Measurements from ENCODE around the gene SLC6A4.
A peak's percentile ranks its signal among the peaks of the same experiment; 100 is the strongest.

SLC6A4 gene

GRCh38 chr17:30239089-30239462 lies 3.6 kb upstream of the SLC6A4 start:
- DNase-seq (ENCODE audit: extremely low read depth, low read depth): no peak
- TF ChIP-seq, protein P1, sequence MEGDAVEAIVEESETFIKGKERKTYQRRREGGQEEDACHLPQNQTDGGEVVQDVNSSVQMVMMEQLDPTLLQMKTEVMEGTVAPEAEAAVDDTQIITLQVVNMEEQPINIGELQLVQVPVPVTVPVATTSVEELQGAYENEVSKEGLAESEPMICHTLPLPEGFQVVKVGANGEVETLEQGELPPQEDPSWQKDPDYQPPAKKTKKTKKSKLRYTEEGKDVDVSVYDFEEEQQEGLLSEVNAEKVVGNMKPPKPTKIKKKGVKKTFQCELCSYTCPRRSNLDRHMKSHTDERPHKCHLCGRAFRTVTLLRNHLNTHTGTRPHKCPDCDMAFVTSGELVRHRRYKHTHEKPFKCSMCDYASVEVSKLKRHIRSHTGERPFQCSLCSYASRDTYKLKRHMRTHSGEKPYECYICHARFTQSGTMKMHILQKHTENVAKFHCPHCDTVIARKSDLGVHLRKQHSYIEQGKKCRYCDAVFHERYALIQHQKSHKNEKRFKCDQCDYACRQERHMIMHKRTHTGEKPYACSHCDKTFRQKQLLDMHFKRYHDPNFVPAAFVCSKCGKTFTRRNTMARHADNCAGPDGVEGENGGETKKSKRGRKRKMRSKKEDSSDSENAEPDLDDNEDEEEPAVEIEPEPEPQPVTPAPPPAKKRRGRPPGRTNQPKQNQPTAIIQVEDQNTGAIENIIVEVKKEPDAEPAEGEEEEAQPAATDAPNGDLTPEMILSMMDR (IDR thresholded peaks at IDR 0.05; ENCODE audit: low read depth, low read length): no peak

GRCh38 chr17:30238387-30239088 lies 3.0 kb upstream of the SLC6A4 start:
- DNase-seq (ENCODE audit: extremely low read depth, low read depth): no peak

DNA sequence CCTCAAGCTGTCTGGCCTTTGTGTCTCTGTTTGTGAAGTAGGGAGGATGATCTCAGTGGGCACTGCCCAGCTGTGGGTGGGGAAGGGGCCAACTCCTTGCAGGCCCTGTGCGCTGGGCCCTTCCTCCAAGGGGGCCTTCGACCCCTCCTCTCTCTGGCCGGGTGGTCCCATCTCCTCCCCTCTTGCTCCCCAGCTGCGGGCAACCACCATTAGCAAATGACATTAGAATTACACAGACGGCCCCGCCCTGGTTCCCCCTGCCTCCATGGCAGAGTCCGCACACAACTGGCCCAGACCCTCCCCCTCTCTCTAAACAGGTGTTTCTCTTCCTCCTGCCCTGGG lies 2.5 kb upstream of the SLC6A4 start:
- TF ChIP-seq, protein P1 (IDR thresholded peaks at IDR 0.05; ENCODE audit: low read depth, low read length): no peak
- DNase-seq (ENCODE audit: extremely low read depth, low read depth): no peak

More at GRCh38 chr17:30238387-30239088, 3.0 kb upstream of the SLC6A4 start:
- TF ChIP-seq, protein P1 (IDR thresholded peaks at IDR 0.05; ENCODE audit: low read depth, low read length): no peak

DNA sequence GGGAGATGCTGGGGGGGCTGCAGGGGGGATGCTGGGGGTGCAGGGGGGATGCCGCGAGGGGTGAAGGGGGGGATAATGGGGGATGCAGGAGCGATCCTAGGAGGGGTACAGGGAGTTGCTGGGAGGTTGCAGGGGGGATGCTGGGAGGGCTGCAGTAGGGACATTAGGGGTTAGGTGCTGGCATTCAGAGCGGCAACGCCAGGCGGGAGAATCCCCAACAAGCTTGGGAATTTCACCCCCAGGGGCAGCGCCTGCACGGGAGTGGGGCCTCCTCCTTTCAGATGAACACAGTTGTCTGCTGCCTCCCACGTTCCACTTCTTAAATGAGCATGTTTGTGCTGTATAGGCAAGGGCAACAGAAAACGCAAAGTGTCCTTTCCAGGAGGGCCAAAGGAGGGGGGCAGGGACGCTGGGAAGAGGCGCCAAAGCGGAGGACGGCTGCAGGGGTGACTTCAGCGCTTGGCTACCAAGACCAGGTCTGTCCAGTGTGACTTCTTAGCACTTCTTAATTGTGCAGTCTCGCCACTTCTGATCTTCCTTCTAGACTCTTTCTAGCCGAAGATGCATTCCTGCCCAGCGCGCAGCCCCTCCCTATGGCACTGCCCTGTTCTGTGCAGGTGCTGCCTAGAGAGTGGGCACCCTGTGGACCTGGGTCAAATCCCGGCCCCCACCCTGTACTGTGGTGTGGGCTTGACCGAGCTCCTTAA lies 2.0 kb upstream of the SLC6A4 start:
- TF ChIP-seq, protein P1 (IDR thresholded peaks at IDR 0.05; ENCODE audit: low read depth, low read length): no peak
- DNase-seq (ENCODE audit: extremely low read depth, low read depth): no peak

DNA sequence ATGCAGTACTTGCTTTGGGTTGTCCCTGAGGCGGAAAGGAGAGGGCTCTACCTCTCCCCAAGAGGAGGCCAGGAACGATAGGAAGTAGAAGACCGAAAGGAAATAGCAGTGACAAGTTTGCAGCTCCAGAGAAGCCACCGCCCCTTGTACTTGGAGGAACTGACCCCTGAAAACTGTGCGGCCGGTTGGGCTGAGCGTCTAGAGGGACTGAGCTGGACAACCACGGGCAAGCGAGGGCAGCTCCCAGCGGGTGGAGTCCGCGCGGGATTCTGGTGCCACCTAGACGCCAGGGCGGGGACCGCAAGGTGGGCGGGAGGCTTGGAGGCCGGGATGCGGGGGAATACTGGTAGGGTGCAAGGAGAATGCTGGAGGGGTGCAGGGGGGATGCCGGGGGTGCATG lies 1.3 kb upstream of the SLC6A4 start:
- no peak for DNase-seq (ENCODE audit: extremely low read depth, low read depth)

GRCh38 chr17:30236297-30236624 lies 764 bp upstream of the SLC6A4 start:
- TF ChIP-seq, protein P1 (IDR thresholded peaks at IDR 0.05; ENCODE audit: low read depth, low read length): no peak
- DNase-seq (ENCODE audit: extremely low read depth, low read depth): no peak

More for the DNA sequence above, 1.3 kb upstream of the SLC6A4 start:
- TF ChIP-seq, protein P1 (IDR thresholded peaks at IDR 0.05; ENCODE audit: low read depth, low read length): peak; percentile 49

DNA sequence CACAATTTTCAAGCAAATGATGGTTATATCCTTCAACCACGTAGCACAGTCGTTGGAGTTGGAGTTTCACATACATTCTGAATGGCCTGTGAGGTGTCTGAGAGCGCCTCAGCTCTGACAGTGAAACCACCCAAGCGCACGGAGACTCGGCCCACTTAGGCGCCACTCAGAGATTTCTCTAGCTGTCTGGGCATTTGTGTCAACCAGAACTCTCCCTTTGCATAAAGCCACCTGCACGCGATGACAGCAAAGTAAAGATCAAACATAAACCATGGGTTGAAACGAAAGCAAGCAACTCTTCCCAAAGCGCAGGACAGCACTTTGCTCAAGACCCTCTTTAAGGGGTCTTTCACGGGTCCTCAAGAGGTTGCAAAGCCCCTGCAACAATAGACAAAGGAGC lies 533 bp downstream of the SLC6A4 start:
- no peak for DNase-seq (ENCODE audit: extremely low read depth, low read depth)
- TF ChIP-seq, protein P1 (IDR thresholded peaks at IDR 0.05; ENCODE audit: low read depth, low read length): no peak

Data from AG09319 (cell line).